Measurements from ENCODE around the gene LRFN2.

The LRFN2 gene

DNA sequence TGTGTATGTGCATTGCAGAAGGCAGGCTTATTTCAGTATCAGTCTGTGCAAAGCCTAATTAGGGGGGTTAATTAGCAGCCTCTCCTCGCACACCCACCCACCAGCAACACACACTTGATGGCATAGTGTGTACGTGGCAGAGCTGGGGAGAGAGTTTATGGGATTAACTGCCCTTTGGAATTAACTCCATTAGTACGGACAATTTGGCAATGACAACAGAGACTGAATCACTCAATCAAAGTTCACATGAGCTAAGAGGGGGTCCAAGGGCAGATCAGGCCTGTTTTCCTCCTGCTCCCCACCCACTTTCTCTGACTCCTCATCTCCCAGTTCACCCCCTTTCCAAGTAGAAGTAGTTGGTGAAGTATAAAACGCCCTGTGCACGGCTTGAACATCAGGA, 69.5 kb downstream of the LRFN2 start:
- no peak for DNase-seq (ENCODE audit: low read depth in 2 of 2)

DNA sequence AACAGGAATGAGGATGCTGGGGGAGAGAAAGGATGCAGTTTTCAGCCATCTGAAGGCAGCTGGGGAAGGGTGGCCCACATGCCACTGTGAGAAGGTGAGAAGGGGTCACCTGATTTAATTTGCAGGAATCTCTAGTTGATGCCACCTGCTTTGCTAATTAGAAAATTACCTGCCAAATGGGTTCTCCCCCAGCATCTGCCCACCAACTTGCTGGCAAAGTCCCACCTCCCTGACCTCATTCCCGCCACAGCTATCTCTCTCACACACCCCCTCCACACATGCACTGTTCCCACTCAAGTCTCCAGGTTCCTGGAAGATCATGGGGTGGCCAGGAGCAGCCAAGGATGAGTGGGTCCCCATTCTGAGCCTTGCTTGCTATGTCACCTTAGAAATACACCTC, 70.7 kb downstream of the LRFN2 start:
- no peak for DNase-seq (ENCODE audit: low read depth in 2 of 2)

DNA sequence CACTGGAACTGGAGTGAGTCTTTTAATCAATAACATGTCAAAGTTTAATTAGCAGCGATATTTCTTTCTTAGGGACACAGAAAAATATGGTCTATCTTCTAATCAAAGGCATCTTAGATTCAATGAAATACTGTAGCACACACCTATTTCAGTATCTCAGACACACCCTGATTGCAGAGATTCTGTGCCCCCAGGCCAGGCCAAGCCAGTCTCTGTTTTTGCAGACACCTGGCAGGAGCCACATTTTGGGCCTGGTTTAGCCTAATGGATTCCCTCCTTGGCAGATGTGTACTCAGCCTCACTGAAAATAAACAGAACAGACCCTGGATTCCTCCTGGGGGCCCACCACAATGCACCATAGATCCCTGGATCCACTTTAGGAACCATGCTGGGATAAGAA, 74.8 kb downstream of the LRFN2 start:
- no peak for DNase-seq (ENCODE audit: low read depth in 2 of 2)

DNA sequence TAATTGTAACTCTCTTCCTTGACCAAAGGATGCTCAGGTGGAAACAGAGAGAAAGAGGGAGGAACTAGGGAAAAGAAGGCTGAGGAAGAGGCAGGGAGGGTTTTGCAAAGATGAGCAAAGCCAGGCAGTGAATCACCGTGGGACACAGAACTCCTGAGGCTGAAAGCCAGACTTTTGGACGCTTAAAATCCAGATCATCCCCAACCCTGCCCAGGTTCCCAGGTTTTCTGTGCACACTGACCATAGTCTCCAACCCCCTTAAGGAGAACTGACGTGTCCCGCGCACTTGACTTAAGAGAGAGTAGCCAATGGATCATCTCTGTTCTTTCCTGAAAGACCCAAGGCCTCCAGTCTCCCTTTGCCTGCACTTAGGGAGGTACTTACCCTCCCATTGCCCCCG, 75.3 kb downstream of the LRFN2 start:
- DNase-seq (ENCODE audit: low read depth in 2 of 2) = no peak

- no peak for DNase-seq (ENCODE audit: low read depth in 2 of 2)
Observed at GRCh38 chr6:40510442-40510841, 76.7 kb downstream of the LRFN2 start.

GRCh38 chr6:40509716-40510260, 77.4 kb downstream of the LRFN2 start:
- no peak for DNase-seq (ENCODE audit: low read depth in 2 of 2)

DNA sequence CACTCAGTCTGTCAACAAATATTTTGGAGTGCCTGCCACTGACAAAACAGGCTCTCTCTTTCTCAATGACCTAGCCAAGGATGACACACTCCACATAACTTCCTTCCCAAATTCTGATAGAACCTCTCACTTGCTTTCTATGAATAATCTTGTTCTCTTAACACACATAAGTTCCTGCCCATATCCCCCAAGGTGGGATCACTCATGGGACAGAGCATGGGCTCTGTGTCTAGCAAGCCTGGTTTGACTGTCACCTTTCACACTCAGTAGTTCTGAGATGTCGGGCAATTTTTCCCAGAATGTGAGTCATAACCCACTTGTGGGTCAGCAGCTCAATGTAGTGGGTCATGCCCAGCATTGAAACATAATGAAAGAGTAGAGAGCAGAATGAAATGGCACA, 78.1 kb downstream of the LRFN2 start:
- DNase-seq (ENCODE audit: low read depth in 2 of 2) = no peak

- no peak for DNase-seq (ENCODE audit: low read depth in 2 of 2)
Observed at GRCh38 chr6:40506954-40507353, 80.2 kb downstream of the LRFN2 start.

GRCh38 chr6:40505191-40505810, 81.9 kb downstream of the LRFN2 start:
- DNase-seq (ENCODE audit: low read depth in 2 of 2) = no peak

DNA sequence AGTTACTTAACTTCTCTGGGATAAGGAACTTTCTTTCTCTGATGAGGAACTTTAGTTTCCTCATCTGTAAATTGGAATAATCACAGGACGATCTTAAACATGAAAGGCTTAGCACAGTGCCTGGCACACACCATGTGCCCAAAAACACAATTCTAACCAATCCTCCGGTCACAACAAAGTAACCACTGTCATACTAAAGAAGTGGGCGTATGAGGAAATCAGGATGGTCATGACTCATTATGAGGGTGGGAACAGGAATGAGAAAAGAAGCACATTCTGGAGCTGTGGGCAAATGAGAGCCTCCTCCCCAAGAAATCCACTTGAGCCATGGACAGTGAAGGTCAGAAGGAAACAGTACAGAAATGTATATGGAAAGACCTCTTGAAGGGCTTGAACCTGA, 82.9 kb downstream of the LRFN2 start:
- no peak for DNase-seq (ENCODE audit: low read depth in 2 of 2)

DNA sequence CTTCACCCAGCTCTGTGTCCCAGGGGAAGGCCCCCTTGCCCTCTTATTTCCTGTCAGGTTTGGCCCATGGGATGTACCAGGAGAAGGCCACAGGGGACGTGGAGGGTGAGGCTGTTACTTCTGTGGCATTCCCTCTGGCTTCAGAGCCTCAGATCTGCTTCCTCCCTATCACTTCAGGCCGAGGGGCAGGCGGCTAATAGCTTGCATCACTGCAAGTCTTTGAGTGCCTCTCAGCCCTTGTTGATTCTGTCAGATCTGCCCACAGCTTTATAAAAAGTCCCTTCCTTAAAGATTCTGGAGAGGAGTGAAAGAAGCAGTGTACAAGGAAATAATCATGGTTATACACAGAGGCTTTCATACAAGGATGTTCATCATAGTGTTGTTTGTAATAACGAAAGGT, 86.9 kb downstream of the LRFN2 start:
- no peak for DNase-seq (ENCODE audit: low read depth in 2 of 2)

GRCh38 chr6:40499215-40499614, 87.9 kb downstream of the LRFN2 start:
- no peak for DNase-seq (ENCODE audit: low read depth in 2 of 2)

DNA sequence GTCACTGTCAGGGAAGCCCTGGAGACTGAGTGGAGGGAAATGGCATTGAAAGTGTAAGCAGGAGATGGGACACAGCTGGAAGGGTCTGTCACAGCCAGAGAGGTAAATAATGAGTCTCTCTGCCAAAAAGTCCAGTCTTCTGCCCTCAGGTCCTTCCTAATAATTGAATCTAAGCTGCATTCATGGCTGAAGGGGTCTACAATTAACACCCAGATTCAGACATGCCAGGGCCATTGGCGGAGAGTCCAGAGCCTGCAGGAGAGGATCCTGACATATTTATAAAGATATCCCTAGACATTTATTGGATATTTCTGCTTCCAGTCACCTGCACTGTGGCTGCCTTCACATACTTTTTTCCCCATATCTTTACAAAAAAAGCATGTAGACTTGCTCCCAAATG, 89.0 kb downstream of the LRFN2 start:
- no peak for DNase-seq (ENCODE audit: low read depth in 2 of 2)

DNA sequence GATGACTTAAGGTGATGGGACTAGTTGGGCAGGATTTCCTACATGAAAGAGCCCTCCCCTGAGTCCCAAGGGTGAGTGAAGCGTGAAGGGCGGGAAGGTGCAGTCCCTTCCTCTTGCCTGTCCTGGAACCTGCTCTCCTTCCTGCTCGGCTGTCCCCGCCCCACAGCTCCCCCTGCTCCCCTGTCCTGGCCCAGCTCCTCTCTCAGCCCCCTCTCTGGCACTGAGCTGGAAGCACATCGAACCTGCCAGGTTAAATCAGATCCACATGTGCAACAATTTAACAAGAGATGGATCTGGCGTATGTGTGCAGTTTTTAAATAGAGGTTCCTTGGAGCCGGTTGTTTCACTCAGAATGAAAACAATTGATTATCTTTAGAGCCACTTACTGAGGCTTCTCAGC, 95.0 kb downstream of the LRFN2 start:
- no peak for DNase-seq (ENCODE audit: low read depth in 2 of 2)

DNA sequence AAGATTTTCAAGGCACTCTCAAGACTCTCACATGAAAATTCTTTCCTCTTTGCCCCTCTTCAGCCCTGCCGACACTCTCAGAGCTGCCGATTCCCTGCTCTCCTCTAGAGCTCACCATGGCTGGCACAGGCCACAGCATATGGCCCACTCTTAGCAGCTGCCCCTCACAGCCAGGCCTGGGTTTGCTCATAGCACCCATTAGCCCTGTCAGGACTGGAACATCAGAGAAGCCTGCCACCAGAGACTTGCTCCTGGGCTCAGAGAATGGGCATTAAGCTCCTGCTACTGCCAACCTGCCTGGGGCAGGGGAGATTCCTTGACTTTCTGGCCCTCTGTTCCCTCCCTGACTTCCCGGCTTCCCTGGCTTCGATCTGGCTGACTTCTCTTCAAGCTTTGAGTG, 96.7 kb downstream of the LRFN2 start:
- DNase-seq (ENCODE audit: low read depth in 2 of 2) = no peak

- no peak for DNase-seq (ENCODE audit: low read depth in 2 of 2)
Observed at GRCh38 chr6:40489798-40490197, 97.4 kb downstream of the LRFN2 start.

DNA sequence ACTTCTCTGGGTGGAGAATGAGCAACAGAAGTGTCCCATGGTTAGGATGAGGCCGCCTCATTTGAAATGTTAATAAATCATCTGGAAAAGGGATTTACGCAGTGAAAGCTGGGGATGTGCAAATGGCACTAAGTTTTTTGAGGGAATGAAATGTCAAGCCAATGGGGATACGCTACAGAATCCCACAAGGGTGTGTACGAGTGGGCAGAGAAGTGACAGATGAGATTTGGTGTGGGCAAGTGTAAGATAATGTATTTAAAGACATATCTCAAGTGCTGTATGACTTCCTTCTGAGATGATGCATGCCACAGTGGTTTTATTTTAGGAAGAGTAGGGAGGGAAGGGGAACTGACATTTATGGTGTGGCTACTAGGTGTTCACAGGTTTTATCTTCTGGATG, 100.6 kb downstream of the LRFN2 start:
- no peak for DNase-seq (ENCODE audit: low read depth in 2 of 2)

GRCh38 chr6:40485795-40486194, 101.4 kb downstream of the LRFN2 start:
- DNase-seq (ENCODE audit: low read depth in 2 of 2) = no peak

GRCh38 chr6:40485300-40485699, 101.9 kb downstream of the LRFN2 start:
- no peak for DNase-seq (ENCODE audit: low read depth in 2 of 2)

DNA sequence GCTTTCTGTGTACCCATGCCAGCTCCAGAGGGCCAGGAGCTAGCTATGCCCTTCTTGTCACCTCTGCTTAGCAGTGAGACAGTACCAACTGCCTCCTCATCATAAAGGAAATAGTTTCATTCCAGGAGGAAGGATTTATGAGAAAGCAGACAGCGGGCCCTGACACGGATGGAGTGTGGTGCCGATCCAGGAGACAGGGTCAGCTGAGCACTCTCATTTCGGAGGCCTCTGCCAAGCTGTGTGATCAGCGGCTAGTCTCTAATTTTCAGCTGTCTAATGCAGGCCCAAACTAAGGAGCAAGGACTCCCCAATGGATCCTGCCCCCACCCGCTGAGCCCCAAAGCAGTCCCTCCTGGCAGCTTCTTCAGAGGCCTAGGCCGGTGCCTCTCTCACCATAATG, 103.1 kb downstream of the LRFN2 start:
- DNase-seq (ENCODE audit: low read depth in 2 of 2) = no peak

DNA sequence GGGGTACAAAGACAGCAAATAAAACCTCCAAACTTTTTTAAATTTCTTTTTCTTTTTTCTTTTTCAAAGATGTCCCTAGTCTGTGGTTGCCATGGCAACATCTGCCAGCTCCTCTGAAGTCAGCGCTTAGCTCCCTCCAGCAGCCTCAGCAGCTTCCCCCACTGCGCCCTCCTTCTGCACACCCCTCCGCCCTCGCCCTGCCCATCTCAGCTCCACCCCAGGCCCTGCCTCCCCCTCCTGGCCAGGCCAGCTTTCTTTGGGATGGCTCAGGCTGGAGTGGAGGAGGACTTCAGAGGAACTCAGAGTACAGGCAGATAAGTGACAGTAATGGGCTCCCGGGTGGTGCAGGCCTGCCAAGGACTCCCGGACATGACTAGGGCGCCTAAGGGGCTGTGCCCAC, 104.6 kb downstream of the LRFN2 start:
- DNase-seq (ENCODE audit: low read depth in 2 of 2) = no peak

DNA sequence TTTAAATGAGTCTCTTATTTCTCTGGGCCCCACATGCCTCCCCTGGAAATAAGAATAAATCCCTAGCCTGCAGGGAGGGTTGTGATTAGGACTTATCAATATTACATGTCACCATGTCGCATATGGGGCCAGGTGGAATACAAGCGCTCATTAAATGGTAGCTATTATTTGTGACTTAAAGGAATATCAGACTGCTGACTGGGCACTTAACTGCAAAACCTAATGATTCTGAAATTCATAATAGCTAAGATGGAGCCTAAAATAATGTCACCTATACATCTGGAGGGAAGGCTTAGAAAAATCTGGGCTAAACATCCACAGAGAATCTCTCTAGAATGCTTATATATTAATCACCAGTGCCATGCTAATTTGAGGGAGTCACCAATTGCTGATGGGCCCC, 106.5 kb downstream of the LRFN2 start:
- DNase-seq (ENCODE audit: low read depth in 2 of 2) = no peak

DNA sequence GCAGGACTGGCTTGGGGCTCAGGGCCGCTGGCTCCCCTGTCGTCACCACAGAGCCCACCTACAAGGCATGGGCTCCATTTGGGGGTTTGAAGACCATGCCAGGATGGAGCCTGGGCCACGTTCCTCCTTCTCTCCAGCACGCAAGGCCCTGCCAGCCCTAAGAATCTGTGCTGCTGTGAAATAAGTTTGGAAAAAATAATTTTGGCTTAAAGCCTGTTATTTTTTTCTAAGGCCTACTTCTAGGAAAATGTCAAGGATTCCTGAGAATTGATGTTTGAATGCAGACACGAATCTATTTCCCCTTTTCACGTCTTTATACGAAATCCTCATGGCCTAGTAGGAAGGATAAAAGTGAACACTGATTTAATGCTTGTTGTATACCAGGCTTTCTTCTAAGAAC, 107.5 kb downstream of the LRFN2 start:
- DNase-seq (ENCODE audit: low read depth in 2 of 2) = no peak
